H1 (cell line): ENCODE measurements around the gene MRPS27.

ENCODE experiments used
- ASH2L ChIP-seq: fragments of 200-600, 300-600 bp; sonication (generic); IDR thresholded peaks from one replicate; pipeline ENCODE4 v1.7.1; 2017; ENCODE audit warnings: low read length
- CREB1 ChIP-seq: IDR thresholded peaks from 2 replicates; pipeline ENCODE4 v1.6.1; 2012; ENCODE audit warnings: inconsistent platforms
- EP300 ChIP-seq, 2 experiments: IDR thresholded peaks; 1 replicate in 1 of 2; 2 replicates in 1 of 2; pipeline ENCODE4 v1.6.1; 2011 to 2012; ENCODE audit warnings: low read depth in 2 of 2, low read length in 2 of 2, mild to moderate bottlenecking in 2 of 2, borderline replicate concordance in 1 of 2, inconsistent platforms in 1 of 2, moderate library complexity in 1 of 2
- EZH2 ChIP-seq: fragments of 200-600 bp; sonication (generic); IDR thresholded peaks from 2 replicates; pipeline ENCODE4 v1.7.1; 2012; ENCODE audit warnings: low read depth, mild to moderate bottlenecking, moderate library complexity, low read length, inconsistent platforms; ENCODE audit not compliant: severe bottlenecking
- GABPA ChIP-seq: IDR thresholded peaks from 2 replicates; pipeline ENCODE4 v1.6.1; 2011; ENCODE audit warnings: mild to moderate bottlenecking, low read length, moderate library complexity, borderline replicate concordance; ENCODE audit not compliant: insufficient read depth
- GTF2F1 ChIP-seq: IDR thresholded peaks from 2 replicates; pipeline ENCODE4 v1.6.1; 2012; ENCODE audit warnings: low read depth, low read length, improper control_type of control experiment, borderline replicate concordance
- POLR2A ChIP-seq, 2 experiments: IDR thresholded peaks; 1 replicate in 1 of 2; 2 replicates in 1 of 2; pipeline ENCODE4 v1.6.1; 2011; ENCODE audit warnings: low read depth in 2 of 2, low read length in 2 of 2, mild to moderate bottlenecking in 2 of 2; ENCODE audit errors: control extremely low read depth in 1 of 2
- RBBP5 ChIP-seq: IDR thresholded peaks from 2 replicates; pipeline ENCODE4 v1.7.1; 2012; ENCODE audit warnings: low read depth, mild to moderate bottlenecking, inconsistent platforms, low read length, moderate library complexity, borderline replicate concordance
- SAP30 ChIP-seq: fragments of 300-600 bp; sonication (generic); IDR thresholded peaks from 2 replicates; pipeline ENCODE4 v1.7.1; 2012; ENCODE audit warnings: low read length, moderate library complexity, mild to moderate bottlenecking, inconsistent platforms; ENCODE audit not compliant: insufficient read depth, insufficient replicate concordance
- SIRT6 ChIP-seq: IDR thresholded peaks from one replicate; pipeline ENCODE4 v1.7.1; 2012; ENCODE audit warnings: low read length, inconsistent platforms
- SP1 ChIP-seq: IDR thresholded peaks from 2 replicates; pipeline ENCODE4 v1.6.1; 2011; ENCODE audit warnings: low read depth, low read length
- TAF1 ChIP-seq: IDR thresholded peaks from 2 replicates; pipeline ENCODE4 v1.6.1; 2011; ENCODE audit warnings: mild to moderate bottlenecking, low read depth, low read length
- USF2 ChIP-seq: IDR thresholded peaks from 2 replicates; pipeline ENCODE4 v1.6.1; 2011; ENCODE audit warnings: low read length, improper control_type of control experiment
- TF ChIP-seq, protein P1 (sequence below), 3 experiments: IDR thresholded peaks; 1 replicate in 2 of 3; 2 replicates in 1 of 3; pipeline versions ENCODE4 v1.5.1 to v1.6.1; 2011; ENCODE audit warnings: low read length in 3 of 3, mild to moderate bottlenecking in 3 of 3, inconsistent platforms in 2 of 3, low read depth in 1 of 3, moderate library complexity in 1 of 3; ENCODE audit not compliant: insufficient read depth in 1 of 3; ENCODE audit errors: control extremely low read depth in 1 of 3

- TF ChIP-seq ASH2L: no peak
- TF ChIP-seq, protein P1, sequence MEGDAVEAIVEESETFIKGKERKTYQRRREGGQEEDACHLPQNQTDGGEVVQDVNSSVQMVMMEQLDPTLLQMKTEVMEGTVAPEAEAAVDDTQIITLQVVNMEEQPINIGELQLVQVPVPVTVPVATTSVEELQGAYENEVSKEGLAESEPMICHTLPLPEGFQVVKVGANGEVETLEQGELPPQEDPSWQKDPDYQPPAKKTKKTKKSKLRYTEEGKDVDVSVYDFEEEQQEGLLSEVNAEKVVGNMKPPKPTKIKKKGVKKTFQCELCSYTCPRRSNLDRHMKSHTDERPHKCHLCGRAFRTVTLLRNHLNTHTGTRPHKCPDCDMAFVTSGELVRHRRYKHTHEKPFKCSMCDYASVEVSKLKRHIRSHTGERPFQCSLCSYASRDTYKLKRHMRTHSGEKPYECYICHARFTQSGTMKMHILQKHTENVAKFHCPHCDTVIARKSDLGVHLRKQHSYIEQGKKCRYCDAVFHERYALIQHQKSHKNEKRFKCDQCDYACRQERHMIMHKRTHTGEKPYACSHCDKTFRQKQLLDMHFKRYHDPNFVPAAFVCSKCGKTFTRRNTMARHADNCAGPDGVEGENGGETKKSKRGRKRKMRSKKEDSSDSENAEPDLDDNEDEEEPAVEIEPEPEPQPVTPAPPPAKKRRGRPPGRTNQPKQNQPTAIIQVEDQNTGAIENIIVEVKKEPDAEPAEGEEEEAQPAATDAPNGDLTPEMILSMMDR (IDR thresholded peaks at IDR 0.05; ENCODE audit: control extremely low read depth in 1 of 3, insufficient read depth in 1 of 3, low read depth in 1 of 3, low read length in 3 of 3): peak in 1 of 3 experiments; percentile 11; a peak in 1 of 4 replicates
- TF ChIP-seq EP300 (IDR thresholded peaks at IDR 0.05; ENCODE audit: borderline replicate concordance in 1 of 2, low read depth in 2 of 2, low read length in 2 of 2): no peak
- TF ChIP-seq SIRT6: no peak
- TF ChIP-seq SP1: no peak
- TF ChIP-seq POLR2A (IDR thresholded peaks at IDR 0.05; ENCODE audit: control extremely low read depth in 1 of 2, low read depth in 2 of 2, low read length in 2 of 2): no peak
- TF ChIP-seq GTF2F1: no peak
- no peak for TF ChIP-seq EZH2
- TF ChIP-seq TAF1: no peak
- no peak for TF ChIP-seq USF2
- TF ChIP-seq SAP30: no peak
- no peak for TF ChIP-seq CREB1
- no peak for TF ChIP-seq GABPA
- TF ChIP-seq RBBP5: no peak
These were observed 5.4 kb downstream of the MRPS27 start for GRCh38 chr5:72314571-72315172.
